ENCODE data around the gene FHIT.

DNA sequence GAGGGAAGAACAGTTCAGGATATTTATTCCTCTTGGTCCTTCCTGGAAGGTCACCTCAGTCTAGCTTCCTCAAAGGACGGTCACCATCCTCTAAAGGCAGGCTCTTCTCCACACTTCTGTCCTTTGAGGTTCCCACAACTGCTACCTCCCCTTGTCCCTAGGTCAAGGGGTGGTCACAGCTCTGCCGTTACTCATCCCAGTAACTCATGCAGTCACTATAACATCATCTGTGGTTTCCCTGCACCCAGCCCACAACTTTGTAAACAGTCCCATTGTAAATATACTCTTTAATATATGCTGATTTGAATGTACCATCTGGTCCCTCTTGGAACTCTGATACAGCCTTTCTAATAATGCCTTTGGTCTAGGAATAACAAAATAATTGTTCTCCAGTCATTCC, 887.4 kb downstream of the FHIT start:
- TF ChIP-seq, protein P1, sequence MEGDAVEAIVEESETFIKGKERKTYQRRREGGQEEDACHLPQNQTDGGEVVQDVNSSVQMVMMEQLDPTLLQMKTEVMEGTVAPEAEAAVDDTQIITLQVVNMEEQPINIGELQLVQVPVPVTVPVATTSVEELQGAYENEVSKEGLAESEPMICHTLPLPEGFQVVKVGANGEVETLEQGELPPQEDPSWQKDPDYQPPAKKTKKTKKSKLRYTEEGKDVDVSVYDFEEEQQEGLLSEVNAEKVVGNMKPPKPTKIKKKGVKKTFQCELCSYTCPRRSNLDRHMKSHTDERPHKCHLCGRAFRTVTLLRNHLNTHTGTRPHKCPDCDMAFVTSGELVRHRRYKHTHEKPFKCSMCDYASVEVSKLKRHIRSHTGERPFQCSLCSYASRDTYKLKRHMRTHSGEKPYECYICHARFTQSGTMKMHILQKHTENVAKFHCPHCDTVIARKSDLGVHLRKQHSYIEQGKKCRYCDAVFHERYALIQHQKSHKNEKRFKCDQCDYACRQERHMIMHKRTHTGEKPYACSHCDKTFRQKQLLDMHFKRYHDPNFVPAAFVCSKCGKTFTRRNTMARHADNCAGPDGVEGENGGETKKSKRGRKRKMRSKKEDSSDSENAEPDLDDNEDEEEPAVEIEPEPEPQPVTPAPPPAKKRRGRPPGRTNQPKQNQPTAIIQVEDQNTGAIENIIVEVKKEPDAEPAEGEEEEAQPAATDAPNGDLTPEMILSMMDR (IDR thresholded peaks at IDR 0.05 in 2 of 3, conservative IDR thresholded peaks at IDR 0.05 in 1 of 3; ENCODE audit: control insufficient read depth in 2 of 3, extremely low read depth in 1 of 3, insufficient read depth in 1 of 3, low read depth in 3 of 3, low read length in 3 of 3) = no peak
- TF ChIP-seq EZH2 (IDR thresholded peaks at IDR 0.05; ENCODE audit: borderline replicate concordance, control insufficient read depth, low read depth, low read length) (no peak), POLR2A (IDR thresholded peaks at IDR 0.05; ENCODE audit: low read depth, low read length) (no peak), TAF1 (IDR thresholded peaks at IDR 0.05; ENCODE audit: borderline replicate concordance, low read depth, low read length) (no peak), RAD51 (IDR thresholded peaks at IDR 0.05) (no peak), RAD21 (IDR thresholded peaks at IDR 0.05; ENCODE audit: insufficient read depth, low read depth, low read length) (no peak), CEBPB (IDR thresholded peaks at IDR 0.05; ENCODE audit: borderline replicate concordance in 1 of 2, low read depth in 2 of 2, low read length in 2 of 2) (no peak), SUZ12 (IDR thresholded peaks at IDR 0.05; ENCODE audit: unreplicated experiment) (no peak), FOS (IDR thresholded peaks at IDR 0.05; ENCODE audit: borderline replicate concordance, extremely low read depth, insufficient read length) (no peak), ZSCAN29 (IDR thresholded peaks at IDR 0.05) (no peak), FOXM1 (IDR thresholded peaks at IDR 0.05; ENCODE audit: low read depth, low read length) (peak; percentile 83; the same call in 1 of the 2 replicates), ZNF24 (IDR thresholded peaks at IDR 0.05) (no peak), POU2F2 (IDR thresholded peaks at IDR 0.05; ENCODE audit: borderline replicate concordance, low read depth, low read length) (no peak)
- TF ChIP-seq, protein P2, sequence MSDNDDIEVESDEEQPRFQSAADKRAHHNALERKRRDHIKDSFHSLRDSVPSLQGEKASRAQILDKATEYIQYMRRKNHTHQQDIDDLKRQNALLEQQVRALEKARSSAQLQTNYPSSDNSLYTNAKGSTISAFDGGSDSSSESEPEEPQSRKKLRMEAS (IDR thresholded peaks at IDR 0.05; ENCODE audit: low read depth, low read length) = no peak
